Keratinocyte (primary cell): Measurements from ENCODE around the gene CCDC85C. TPM values are rescaled to one million over a fixed set of nuclear protein-coding genes. Genes with fewer than 3 reads are reported as not detected.

ENCODE experiments used
- DNase-seq: peaks from one replicate; pipeline ENCODE4 v3.0.0-alpha.2; 2011; ENCODE audit warnings: low read depth, missing footprints, low spot score
- FAIRE-seq: peaks from 2 replicates; lab custom pipeline; 2011; peaks lifted over from hg19 to GRCh38; lab: Jason Lieb, UNC
- H2AFZ ChIP-seq: 2 replicates; pipeline ENCODE4 v1.6.0; 2012; ENCODE audit warnings: low read length, control low read depth, inconsistent platforms; ENCODE audit not compliant: control insufficient read depth
- H3K27ac ChIP-seq: 2 replicates; pipeline ENCODE4 v1.5.1; 2011; ENCODE audit warnings: low read length; ENCODE audit not compliant: control insufficient read depth, insufficient read depth
- H3K27me3 ChIP-seq: 3 replicates; pipeline ENCODE4 v1.6.0; 2011; ENCODE audit warnings: low read length; ENCODE audit not compliant: control insufficient read depth, insufficient read depth; ENCODE audit errors: extremely low read depth
- H3K36me3 ChIP-seq, 2 experiments: 2 replicates in 1 of 2; 3 replicates in 1 of 2; pipeline ENCODE4 v1.5.1; 2011; ENCODE audit warnings: low read length in 2 of 2, mild to moderate bottlenecking in 1 of 2; ENCODE audit not compliant: control insufficient read depth in 2 of 2, insufficient read depth in 2 of 2; ENCODE audit errors: extremely low read depth in 1 of 2
- H3K4me1 ChIP-seq: 3 replicates; pipeline ENCODE4 v1.5.1; 2011; ENCODE audit warnings: low read length; ENCODE audit not compliant: control insufficient read depth, insufficient read depth; ENCODE audit errors: extremely low read depth
- H3K4me2 ChIP-seq: 3 replicates; pipeline ENCODE4 v1.6.0; 2011; ENCODE audit warnings: low read depth, low read length; ENCODE audit not compliant: control insufficient read depth, insufficient read depth; ENCODE audit errors: extremely low read depth
- H3K4me3 ChIP-seq, 3 experiments: fragments of 200-600 bp in 1 of 3; sonication (generic) in 1 of 3; 2 replicates in 2 of 3; 3 replicates in 1 of 3; pipeline ENCODE4 v1.5.1; 2011 to 2016; ENCODE audit warnings: low read length in 3 of 3, mild to moderate bottlenecking in 3 of 3, control low read depth in 2 of 3, inconsistent platforms in 1 of 3, low read depth in 1 of 3, mixed read lengths in 1 of 3, mixed run types in 1 of 3, moderate library complexity in 1 of 3; ENCODE audit not compliant: control insufficient read depth in 2 of 3, insufficient read depth in 2 of 3; ENCODE audit errors: extremely low read depth in 1 of 3
- H3K79me2 ChIP-seq: 2 replicates; pipeline ENCODE4 v1.6.0; 2012; ENCODE audit warnings: low read length; ENCODE audit not compliant: control insufficient read depth, insufficient read depth
- H3K9ac ChIP-seq: 3 replicates; pipeline ENCODE4 v1.6.0; 2011; ENCODE audit warnings: low read length; ENCODE audit not compliant: control insufficient read depth, insufficient read depth; ENCODE audit errors: extremely low read depth
- H3K9me1 ChIP-seq: 3 replicates; pipeline ENCODE4 v1.6.0; 2011; ENCODE audit warnings: low read length; ENCODE audit not compliant: control insufficient read depth, insufficient read depth; ENCODE audit errors: extremely low read depth
- H3K9me3 ChIP-seq: 2 replicates; pipeline ENCODE4 v1.5.1; 2012; ENCODE audit warnings: low read depth, low read length; ENCODE audit not compliant: control insufficient read depth
- H4K20me1 ChIP-seq: 3 replicates; pipeline ENCODE4 v1.6.0; 2011; ENCODE audit warnings: low read length; ENCODE audit not compliant: control insufficient read depth, insufficient read depth; ENCODE audit errors: extremely low read depth
- CTCF ChIP-seq, 3 experiments: IDR thresholded peaks in 1 of 3; conservative IDR thresholded peaks in 1 of 3; optimal IDR thresholded peaks in 1 of 3; 2 replicates in 2 of 3; 3 replicates in 1 of 3; pipeline versions ENCODE3 to v1.5.1; 2011; ENCODE audit warnings: low read length in 3 of 3, mild to moderate bottlenecking in 3 of 3, moderate library complexity in 2 of 3, control low read depth in 1 of 3, inconsistent platforms in 1 of 3; ENCODE audit not compliant: insufficient read depth in 2 of 3; ENCODE audit errors: extremely low read depth in 1 of 3
- EZH2 ChIP-seq: IDR thresholded peaks from one replicate; pipeline ENCODE4 v1.6.1; 2012; ENCODE audit warnings: inconsistent platforms, mild to moderate bottlenecking, low read length, moderate library complexity
- dilution Hi-C: fragments of 300-500 bp; cut with MboI; formaldehyde crosslinking; loops from one replicate; pipeline ENCODE4 v1.7.0; 2020; ENCODE audit warnings: low sequenced_read_pairs; ENCODE audit not compliant: extremely low pct_ligation_motif_present
- polyA plus RNA-seq, 5 experiments: library from polyadenylated mRNA; depleted of rRNA in 3 of 5; stranded (reverse) in 3 of 5; stranded (forward) in 1 of 5; unstranded in 1 of 5; fragments of >200 nt; gene quantifications; 1 replicate in 1 of 5; 2 replicates in 3 of 5; 3 replicates in 1 of 5; pipeline versions ENCODE4 v1.2.1 to v1.2.3, GENCODE V29; 2011 to 2012; ENCODE audit warnings: missing spikeins in 2 of 5, low read depth in 1 of 5, low replicate concordance in 1 of 5

Gene CCDC85C
- polyA plus RNA-seq, 1 donor (not counting 4 experiments of a cell fraction or from before 2014, with no cell fraction given), result 13.2 TPM

GRCh38 chr14:99624971-99625370 lies 21.0 kb upstream of the CCDC85C start:
- DNase-seq, result no peak
- dilution Hi-C loops, result no loop called here

GRCh38 chr14:99624024-99624423 lies 20.0 kb upstream of the CCDC85C start:
- H3K27ac ChIP-seq, result no peak overlapping the region
- H3K79me2 ChIP-seq, result no peaks in the 10 kb centered on the region
- DNase-seq (no peak), FAIRE-seq (no peak)
- H3K9me3 ChIP-seq, result no peaks in the 10 kb centered on the region
- no peaks in the 10 kb centered on the region for H3K27me3 ChIP-seq
- no peaks in the 10 kb centered on the region for H4K20me1 ChIP-seq
- H3K4me2 ChIP-seq, result no peak overlapping the region
- dilution Hi-C loops, result no loop called here
- no peak overlapping the region for H2AFZ ChIP-seq
- no peaks in the 10 kb centered on the region for H3K36me3 ChIP-seq
- TF ChIP-seq CTCF (optimal IDR thresholded peaks at IDR 0.05 in 1 of 3, IDR thresholded peaks at IDR 0.05 in 1 of 3, conservative IDR thresholded peaks at IDR 0.05 in 1 of 3; ENCODE audit: extremely low read depth in 1 of 3, insufficient read depth in 2 of 3, low read length in 3 of 3) (no peak), EZH2 (no peak)
- no peak overlapping the region for H3K4me3 ChIP-seq
- H3K9me1 ChIP-seq, result no peaks in the 10 kb centered on the region
- H3K9ac ChIP-seq, result no peak overlapping the region
- H3K4me1 ChIP-seq, result peaks cover 40% of the 10 kb centered on the region

More at GRCh38 chr14:99624971-99625370, 21.0 kb upstream of the CCDC85C start:
- no peaks in the 10 kb centered on the region for H3K27me3 ChIP-seq
- no peak overlapping the region for H3K27ac ChIP-seq
- H3K9me3 ChIP-seq, result no peaks in the 10 kb centered on the region
- no peak overlapping the region for H3K4me2 ChIP-seq
- no peak overlapping the region for H2AFZ ChIP-seq
- TF ChIP-seq CTCF (optimal IDR thresholded peaks at IDR 0.05 in 1 of 3, IDR thresholded peaks at IDR 0.05 in 1 of 3, conservative IDR thresholded peaks at IDR 0.05 in 1 of 3; ENCODE audit: extremely low read depth in 1 of 3, insufficient read depth in 2 of 3, low read length in 3 of 3), result no peak
- no peak for TF ChIP-seq EZH2
- H3K9ac ChIP-seq, result no peak overlapping the region
- H4K20me1 ChIP-seq, result no peaks in the 10 kb centered on the region
- no peaks in the 10 kb centered on the region for H3K9me1 ChIP-seq
- H3K36me3 ChIP-seq, result no peaks in the 10 kb centered on the region
- no peak for FAIRE-seq
- H3K4me1 ChIP-seq, result peaks cover 40% of the 10 kb centered on the region
- H3K4me3 ChIP-seq, result no peak overlapping the region
- H3K79me2 ChIP-seq, result no peaks in the 10 kb centered on the region
